ENCODE measurements around the gene GBGT1. TPM values are rescaled to one million over a fixed set of nuclear protein-coding genes. Genes with fewer than 3 reads are reported as not detected.

The GBGT1 gene
- total RNA-seq, 3 donors from 2014 or later = 14.8 to 21.3 (median 15.0) TPM

DNA sequence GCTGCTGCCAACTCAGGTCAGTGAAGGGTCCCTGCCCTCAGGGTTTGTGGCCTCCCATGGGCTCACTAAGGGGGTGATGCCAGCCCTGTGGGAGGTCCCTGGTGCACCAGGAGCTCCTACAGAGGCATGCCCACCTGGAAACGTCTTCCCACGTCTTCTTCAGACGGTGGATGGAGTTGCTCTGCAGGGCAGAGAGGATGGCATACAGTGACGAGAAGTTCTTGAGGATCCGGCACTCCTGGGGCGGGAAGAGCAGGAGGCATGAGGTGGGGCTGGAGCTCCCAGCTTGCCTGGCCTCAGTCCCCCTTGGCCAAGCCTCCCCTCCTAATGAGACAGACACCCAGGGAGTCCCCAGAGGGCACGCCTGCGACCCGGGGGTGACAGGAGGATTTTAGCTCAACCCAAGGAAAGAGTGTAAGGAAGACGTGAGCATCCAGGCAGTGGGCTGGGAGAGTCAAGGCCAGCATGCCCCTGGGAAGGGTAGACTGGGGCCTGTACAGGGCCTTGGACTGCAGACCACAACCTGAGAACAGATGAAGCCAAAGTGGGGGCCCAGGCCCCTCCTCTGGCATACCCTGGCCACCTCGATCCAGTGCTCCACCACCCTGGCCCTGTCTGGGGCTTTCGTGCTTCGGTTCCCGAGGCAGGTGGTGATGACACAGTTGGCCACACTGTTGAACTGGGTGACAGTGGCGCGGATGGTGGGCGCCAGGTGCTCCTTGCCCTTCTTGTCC, 57.0 kb downstream of the GBGT1 start:
- Histone ChIP-seq H3K9me3 (no peaks in the 10 kb centered on the region), H3K36me3 (peaks cover 20% of the 10 kb centered on the region), H3K4me3 (no peak overlapping the region), H3K27me3 (no peaks in the 10 kb centered on the region), H3K4me1 (no peaks in the 10 kb centered on the region), H3K27ac (no peak overlapping the region)
- intact Hi-C loops (cut with DNase I; ENCODE audit: low total_unique reads) = no loop called here
- TF ChIP-seq POLR2A (IDR thresholded peaks at IDR 0.05) = no peak
- TF ChIP-seq, protein P1, sequence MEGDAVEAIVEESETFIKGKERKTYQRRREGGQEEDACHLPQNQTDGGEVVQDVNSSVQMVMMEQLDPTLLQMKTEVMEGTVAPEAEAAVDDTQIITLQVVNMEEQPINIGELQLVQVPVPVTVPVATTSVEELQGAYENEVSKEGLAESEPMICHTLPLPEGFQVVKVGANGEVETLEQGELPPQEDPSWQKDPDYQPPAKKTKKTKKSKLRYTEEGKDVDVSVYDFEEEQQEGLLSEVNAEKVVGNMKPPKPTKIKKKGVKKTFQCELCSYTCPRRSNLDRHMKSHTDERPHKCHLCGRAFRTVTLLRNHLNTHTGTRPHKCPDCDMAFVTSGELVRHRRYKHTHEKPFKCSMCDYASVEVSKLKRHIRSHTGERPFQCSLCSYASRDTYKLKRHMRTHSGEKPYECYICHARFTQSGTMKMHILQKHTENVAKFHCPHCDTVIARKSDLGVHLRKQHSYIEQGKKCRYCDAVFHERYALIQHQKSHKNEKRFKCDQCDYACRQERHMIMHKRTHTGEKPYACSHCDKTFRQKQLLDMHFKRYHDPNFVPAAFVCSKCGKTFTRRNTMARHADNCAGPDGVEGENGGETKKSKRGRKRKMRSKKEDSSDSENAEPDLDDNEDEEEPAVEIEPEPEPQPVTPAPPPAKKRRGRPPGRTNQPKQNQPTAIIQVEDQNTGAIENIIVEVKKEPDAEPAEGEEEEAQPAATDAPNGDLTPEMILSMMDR (IDR thresholded peaks at IDR 0.05) = no peak
- TF ChIP-seq POLR2AphosphoS5 (IDR thresholded peaks at IDR 0.05) = no peak
- no peak for DNase-seq (ENCODE audit: low spot score in 2 of 2)

DNA sequence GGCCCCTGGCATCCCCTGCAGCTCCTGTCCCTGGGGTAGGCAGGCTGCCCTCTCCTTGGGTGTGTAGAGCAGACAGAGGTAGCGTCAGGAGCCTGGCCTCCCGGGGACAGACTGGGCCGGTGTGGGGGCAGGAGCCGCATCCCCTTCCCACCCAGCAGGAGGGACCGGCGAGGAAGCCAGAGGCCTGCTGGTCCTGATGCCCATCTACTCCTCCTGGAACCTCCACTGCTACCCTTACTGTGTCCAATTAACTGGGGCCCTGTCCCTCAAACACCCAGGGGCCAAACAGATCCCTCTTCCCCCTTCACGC, 58.3 kb downstream of the GBGT1 start:
- TF ChIP-seq POLR2AphosphoS5 (IDR thresholded peaks at IDR 0.05) = no peak
- TF ChIP-seq, protein P1 (IDR thresholded peaks at IDR 0.05) = no peak
- no peak for TF ChIP-seq POLR2A (IDR thresholded peaks at IDR 0.05)
- no peak overlapping the region for H3K27ac ChIP-seq
- DNase-seq (ENCODE audit: low spot score in 2 of 2) = no peak
- peaks cover 25% of the 10 kb centered on the region for H3K36me3 ChIP-seq
- H3K27me3 ChIP-seq = no peaks in the 10 kb centered on the region
- no peak overlapping the region for H3K4me3 ChIP-seq
- intact Hi-C loops (cut with DNase I; ENCODE audit: low total_unique reads) = no loop called here
- no peaks in the 10 kb centered on the region for H3K9me3 ChIP-seq
- no peaks in the 10 kb centered on the region for H3K4me1 ChIP-seq

DNA sequence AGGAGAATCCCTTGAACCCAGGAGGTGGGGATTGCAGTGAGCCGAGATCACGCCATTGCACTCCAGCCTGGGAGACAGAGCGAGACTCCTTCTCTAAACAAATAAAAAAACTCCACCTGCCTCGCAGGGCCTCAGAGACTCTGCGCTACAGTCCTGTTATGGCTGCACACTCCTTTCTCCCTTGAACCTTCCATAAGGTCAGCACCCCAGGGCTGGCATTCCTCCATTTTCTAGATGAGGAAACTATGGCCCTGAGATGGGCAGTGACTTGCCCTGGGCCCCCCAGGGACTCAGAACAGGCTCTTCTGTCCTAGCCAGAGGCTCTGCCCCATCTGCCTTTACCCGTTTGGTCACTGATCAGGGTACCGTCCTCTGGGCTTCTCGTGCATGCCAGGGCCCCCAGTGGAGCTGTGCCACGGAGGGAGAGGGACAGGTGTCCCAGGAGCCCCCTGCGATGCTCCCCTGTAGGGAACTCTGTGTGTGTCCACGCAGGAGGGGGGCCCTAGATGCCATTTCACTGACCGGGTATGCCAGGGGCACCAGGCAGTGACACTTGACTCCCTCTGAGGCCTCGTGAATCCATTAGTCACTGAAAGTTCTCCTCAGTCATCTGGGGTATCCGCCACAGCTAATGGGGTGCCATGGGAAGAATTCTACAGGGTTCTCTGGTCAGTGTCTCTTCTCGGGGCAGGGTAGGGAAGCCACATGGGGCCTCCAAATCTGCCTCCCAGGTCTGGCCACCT, 58.8 kb downstream of the GBGT1 start:
- Histone ChIP-seq H3K9me3 (no peaks in the 10 kb centered on the region), H3K27me3 (no peaks in the 10 kb centered on the region), H3K4me3 (no peak overlapping the region), H3K36me3 (peaks cover 25% of the 10 kb centered on the region), H3K4me1 (no peaks in the 10 kb centered on the region), H3K27ac (no peak overlapping the region)
- TF ChIP-seq POLR2A (IDR thresholded peaks at IDR 0.05) (no peak), POLR2AphosphoS5 (IDR thresholded peaks at IDR 0.05) (no peak)
- TF ChIP-seq, protein P1 (IDR thresholded peaks at IDR 0.05) = no peak
- no peak for DNase-seq (ENCODE audit: low spot score in 2 of 2)
- intact Hi-C loops (cut with DNase I; ENCODE audit: low total_unique reads) = no loop called here

DNA sequence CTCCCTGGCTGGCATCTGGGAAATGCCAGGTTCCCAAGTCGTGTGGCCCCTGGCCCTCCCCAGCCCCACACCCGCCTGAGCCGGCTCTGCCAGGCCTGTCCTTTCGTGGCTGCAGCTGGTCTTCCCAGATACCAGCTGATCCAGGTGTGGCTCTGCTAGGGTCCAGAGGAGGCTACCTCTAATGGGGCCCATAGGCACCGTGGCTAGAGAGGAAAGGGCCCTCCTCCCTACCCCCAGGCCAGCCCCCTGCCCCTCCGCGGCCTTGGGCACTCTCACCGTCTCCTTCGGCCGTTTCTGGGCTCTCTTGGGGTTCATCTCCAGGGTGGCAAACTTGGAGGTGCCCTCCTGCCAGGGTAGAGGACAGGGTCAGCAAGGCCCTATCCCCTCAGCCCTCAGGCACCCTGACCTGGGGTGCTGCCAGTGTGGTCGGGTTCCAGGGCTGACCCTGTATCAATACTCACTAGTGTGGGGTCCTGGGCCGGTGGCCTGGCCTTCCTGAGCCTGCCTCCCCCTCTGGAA, 59.7 kb downstream of the GBGT1 start:
- Histone ChIP-seq H3K9me3 (no peaks in the 10 kb centered on the region), H3K4me3 (no peak overlapping the region), H3K4me1 (no peaks in the 10 kb centered on the region), H3K27me3 (no peaks in the 10 kb centered on the region), H3K36me3 (peaks cover 25% of the 10 kb centered on the region), H3K27ac (peak overlapping the region in 1 of 2 donors; percentile 61)
- TF ChIP-seq POLR2A (IDR thresholded peaks at IDR 0.05) (no peak), POLR2AphosphoS5 (IDR thresholded peaks at IDR 0.05) (no peak)
- TF ChIP-seq, protein P1 (IDR thresholded peaks at IDR 0.05) = no peak
- no peak for DNase-seq (ENCODE audit: low spot score in 2 of 2)
- intact Hi-C loops (cut with DNase I; ENCODE audit: low total_unique reads) = loop anchor here (2.0 kb wide), 1 partner anchor 45 kb away; no protein-coding TSS in a partner anchor

Data from breast epithelium (tissue), 4 donors.